NCI-H1436 treated with DMSO at 0.1 percent for 48 hours (cell line): ENCODE data around the gene TMEM134.
A peak's percentile ranks its signal among the peaks of the same experiment; 100 is the strongest.
"Not testable (repeated sequence)": the region's sequence is repeated elsewhere in the genome, so short reads cannot be mapped to it uniquely, and the experiment has no call there.

Experiments
- DNase-seq: peaks from one replicate; lab custom pipeline; 2025; lab: John Stamatoyannopoulos, UW

The TMEM134 gene

DNA sequence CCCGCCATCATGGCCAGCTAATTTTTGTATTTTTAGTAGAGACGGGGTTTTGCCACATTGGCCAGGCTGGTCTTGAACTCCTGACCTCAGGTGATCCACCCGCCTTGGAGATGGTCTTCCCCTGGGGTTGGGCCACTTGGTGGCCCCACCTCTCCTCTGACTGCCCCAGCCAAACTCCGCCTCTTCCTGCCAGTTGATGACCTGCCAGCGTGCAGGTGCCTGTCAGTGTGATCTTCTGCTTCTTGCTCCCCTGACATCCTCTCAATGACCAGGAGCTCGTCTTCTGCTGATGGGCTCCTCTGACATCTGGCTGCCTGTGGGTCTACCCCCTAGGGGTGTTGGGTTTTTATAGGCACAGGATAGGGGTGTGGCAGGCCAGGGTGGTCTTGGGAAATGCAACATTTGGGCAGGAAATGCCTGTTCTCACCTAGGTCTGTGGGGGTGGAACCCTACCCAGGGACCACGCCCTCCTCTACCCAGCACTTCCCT lies 16.9 kb upstream of the TMEM134 start:
- DNase-seq: not testable (repeated sequence)

DNA sequence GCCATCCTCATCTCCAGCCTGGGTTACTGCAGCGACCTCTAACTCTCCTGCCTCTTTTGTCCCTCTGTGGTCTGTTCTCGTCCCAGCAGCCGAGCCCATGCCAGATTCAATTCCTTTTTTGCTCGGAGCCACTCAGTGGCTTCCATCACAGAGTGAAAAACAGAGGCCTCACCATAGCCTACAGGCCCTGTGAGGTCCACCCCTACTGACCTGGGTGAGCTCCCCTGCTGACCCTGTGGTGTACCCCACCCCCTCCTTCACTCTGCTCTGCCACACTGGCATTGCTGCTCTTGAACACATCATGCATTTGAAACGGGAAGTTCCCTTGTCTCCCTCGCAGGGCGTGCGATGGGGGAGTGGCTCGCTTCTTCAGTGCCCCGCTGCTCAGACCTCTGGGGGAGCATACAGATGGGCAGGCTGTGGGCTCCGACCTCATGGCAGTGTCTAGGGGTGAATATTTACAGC lies 15.8 kb upstream of the TMEM134 start:
- no peak for DNase-seq

DNA sequence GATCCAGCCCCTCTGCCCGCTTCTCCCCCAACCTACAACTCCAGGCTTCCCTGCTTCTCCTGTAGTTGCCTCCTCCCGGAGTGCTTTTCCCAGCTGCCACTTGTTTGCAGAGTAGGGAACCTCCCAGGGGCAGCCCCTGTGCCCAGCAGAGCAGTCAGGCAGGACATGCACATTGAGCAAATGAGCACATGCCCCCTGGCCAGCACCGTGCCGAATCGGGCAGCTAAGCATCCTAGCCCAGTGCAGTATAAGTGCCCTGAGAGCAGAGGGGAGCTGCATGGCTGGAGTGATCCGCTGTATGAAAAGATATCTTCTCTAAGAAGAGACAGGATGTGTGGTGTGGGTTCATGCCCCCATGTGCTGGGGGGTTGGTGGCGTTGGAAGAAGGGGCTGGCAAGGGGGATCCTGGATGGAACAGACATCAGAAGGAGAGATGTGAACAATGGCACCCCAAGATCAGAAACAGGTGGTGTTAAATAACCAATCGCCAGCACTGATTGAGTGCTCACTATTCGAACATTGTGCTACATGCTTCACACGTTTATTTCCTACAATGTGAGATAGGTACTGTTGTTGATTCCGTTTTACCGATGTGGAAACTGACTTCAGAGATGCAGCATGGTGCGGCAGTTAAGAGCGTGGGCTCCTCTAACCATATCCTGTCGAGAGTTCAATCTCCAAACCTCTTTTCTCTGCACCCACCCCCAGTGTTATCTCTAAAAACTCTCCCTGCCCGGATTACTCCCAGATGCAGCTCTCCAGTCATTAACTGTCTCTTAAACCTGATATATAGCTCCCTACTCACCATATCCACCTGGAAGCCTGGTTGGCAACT lies 15.0 kb upstream of the TMEM134 start:
- no peak for DNase-seq

DNA sequence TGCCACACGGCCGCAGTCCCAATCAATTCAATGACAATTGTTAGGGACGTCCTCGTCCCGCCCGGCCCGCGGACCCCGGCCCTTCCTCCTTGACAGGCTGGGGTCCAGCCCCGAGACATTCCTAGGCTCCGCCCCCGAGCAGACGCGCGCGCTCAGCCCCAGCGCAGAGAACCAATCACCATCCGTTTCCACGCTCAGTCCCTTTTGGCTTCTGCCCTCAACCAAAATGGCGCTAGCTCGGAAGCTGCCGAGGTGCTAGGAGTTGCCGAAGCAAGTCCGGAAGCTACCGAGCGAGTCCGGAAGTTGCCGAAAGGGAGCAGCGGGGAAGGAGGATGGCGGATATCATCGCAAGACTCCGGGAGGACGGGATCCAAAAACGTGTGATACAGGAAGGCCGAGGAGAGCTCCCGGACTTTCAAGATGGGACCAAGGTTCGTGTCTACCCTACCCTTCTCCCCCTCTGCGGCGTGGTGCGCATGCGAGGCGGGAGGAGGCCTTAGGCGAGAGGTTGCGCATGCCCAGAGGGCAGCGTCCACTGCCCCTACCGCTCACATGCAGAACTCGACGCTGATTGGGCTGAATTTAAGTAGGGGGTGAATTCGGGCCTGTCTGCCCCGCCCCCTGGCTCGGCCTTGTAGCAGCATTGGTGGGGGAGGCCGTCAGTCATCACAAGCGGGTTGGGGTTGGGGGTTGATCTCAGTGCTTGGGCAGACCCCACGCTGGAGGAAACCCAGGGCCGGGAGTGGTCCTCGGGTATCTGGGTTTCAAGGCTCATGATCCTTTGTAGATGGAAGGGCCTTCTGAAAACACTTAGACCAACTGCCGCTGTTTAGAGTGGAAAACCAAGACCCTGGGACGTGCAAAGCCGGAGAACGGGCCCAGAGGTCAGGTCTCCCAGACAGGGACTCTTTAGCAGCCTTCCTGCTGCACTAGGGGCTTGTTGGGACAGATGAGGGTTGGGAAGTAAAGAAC lies 14.1 kb upstream of the TMEM134 start, which contains the start of gene AIP:
Gene AIP, plus strand, starts transcription at position 200 of the 972 bp plus-strand sequence. Its CDS starts 133 bp downstream, at position 333.
- DNase-seq: peak; percentile 80

DNA sequence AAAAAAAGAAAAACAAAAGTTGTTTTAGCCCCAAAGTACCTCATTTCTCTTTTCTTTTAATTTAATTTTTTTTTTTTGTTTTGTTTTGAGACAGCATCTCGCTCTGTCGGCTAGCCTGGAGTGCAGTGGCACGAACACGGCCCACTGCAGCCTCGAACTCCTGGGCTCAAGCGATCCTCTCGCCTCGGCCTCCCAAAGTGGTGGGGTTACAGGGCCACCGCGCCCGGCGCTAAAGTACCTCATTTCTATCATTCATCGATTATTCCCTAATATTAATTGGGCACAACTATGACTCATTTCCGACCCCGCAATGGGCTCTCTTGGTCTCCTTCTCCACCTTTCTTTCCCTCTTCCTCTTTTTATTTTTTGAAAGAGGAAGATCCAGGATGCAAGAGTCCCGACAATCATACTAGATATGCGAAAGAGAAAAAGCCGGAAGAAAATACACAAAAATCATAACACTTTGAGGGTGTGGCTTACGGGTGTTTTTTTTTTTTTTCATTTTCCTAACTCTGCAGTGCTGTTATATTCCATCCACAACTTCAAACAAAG lies 13.3 kb upstream of the TMEM134 start:
- no peak for DNase-seq

DNA sequence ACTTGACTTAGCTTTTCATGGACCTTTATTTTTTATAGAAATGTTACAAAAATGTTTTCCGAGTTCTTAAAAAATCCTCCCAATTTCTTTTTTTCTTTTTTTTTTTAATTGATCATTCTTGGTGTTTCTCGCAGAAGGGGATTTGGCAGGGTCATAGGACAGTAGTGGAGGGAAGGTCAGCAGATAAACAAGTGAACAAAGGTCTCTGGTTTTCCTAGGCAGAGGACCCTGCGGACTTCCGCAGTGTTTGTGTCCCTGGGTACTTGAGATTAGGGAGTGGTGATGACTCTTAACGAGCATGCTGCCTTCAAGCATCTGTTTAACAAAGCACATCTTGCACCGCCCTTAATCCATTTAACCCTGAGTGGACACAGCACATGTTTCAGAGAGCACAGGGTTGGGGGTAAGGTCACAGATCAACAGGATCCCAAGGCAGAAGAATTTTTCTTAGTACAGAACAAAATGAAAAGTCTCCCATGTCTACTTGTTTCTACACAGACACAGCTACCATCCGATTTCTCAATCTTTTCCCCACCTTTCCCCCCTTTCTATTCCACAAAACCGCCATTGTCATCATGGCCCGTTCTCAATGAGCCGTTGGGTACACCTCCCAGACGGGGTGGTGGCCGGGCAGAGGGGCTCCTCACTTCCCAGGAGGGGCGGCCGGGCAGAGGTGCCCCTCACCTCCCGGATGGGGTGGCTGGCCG lies 8.4 kb upstream of the TMEM134 start:
- DNase-seq: not testable (repeated sequence)

DNA sequence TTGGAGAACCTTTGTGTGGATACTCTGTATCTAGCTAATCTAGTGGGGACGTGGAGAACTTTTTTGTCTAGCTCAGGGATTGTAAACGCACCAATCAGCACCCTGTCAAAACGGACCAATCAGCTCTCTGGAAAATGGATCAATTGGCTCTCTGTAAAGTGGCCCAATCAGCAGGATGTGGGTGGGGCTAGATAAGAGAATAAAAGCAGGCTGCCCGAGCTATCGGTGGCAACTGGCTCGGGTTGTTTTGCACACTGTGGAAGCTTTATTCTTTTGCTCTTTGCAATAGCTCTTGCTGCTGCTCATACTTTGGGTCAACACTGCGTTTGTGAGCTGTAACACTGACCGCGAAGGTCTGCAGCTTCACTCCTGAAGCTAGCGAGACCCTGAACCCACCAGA lies 7.6 kb upstream of the TMEM134 start:
- not testable (repeated sequence) for DNase-seq

DNA sequence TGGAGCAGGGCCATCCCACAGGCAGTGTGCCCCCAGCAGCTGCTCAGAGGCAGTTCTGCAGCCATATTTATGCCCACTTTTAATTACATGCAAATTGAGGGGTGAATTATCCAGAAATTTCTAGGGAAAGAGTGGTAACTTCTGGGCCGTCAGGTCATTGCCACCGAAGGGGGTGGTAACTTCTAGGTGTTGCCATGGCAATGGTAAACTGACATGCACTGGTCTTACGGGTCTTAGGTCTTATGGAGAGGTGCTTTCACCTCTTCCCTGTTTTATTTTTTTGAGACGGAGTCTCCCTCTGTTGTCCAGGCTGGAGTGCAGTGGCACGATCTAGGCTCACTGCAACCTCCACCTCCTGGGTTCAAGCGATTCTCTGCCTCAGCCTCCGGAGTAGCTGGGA lies 3.8 kb upstream of the TMEM134 start:
- DNase-seq: no peak

DNA sequence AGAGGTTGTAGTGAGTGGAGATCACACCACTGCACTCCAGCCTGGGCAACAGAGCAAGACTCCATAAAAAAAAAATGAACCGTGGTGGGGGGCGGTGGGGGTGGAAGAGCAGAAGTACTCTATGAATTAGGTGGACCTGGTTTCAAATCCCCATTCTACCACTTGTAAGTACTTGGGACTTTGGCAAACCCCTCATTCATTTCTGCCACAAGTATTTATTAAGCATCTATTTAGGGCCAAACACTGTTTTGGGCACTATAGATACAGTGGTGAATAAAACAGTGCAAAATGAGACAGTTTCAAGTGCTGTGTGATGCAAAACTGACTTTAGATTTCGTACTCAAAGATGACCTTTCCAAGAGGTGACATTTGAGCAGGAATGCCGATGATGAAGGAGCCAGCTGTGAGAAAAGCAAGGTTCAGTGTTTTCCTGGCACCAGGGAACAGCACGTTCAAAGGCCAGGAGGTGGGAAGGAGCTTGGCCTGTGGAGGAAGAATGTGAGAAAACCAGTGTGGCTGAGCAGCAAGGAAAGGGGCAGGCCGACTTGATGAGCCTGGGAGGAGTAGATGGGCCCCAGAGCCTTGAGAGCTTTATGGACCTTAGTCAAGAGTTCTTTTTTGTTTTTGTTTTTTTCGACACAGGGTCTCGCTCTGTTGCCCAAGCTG lies 1.4 kb upstream of the TMEM134 start:
- DNase-seq: no peak

DNA sequence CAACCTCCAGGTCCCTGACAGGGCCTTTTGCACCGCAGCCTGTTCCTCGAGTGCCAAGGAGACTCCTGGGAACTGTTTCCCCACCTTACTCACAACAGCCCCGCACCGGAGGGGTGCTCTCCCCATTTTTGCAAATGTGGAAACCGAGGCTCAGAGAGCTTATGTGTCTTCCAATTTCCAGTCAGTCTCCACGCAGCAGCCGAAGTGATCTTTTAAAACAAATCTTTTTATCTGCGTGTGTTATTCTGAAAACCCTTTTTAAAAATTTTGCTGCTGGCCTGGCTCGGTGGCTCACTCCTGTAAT lies 409 bp upstream of the TMEM134 start:
- DNase-seq: no peak

DNA sequence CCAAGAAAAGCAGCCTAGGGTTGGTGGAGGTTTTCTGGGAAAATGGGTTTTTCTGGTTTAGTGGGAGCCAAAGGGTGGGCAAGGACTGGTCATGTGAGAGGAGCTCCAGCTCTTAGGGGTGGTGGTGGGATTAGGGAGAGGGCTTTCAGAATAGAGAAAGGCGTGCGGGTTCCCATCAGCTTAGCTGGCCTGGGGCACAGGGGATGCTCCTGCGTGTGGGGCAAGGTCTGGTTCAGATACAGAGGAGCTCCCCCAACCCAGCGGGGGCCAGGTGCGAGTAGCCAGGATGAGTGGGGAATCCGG lies 644 bp downstream of the TMEM134 start:
- no peak for DNase-seq

DNA sequence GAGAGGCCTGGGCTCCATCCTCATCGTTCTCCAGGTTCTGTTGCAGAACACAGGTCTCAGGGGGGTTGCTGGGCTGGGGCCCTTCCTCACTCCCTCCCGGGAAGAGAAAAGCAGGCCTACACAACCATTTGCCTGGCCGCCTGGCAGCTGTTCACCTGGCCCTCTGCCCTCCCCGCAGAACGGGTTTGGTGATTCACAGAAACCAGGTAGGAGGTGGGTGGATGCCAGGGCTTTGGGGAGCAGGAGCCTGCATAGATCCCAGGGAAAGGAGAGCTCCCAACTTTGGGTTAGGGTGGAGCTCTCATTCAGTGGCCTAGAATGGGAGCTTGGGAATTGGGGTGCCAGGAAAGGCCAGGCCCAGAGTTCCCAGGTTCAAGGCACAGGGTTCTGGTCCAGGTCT lies 995 bp downstream of the TMEM134 start:
- no peak for DNase-seq

DNA sequence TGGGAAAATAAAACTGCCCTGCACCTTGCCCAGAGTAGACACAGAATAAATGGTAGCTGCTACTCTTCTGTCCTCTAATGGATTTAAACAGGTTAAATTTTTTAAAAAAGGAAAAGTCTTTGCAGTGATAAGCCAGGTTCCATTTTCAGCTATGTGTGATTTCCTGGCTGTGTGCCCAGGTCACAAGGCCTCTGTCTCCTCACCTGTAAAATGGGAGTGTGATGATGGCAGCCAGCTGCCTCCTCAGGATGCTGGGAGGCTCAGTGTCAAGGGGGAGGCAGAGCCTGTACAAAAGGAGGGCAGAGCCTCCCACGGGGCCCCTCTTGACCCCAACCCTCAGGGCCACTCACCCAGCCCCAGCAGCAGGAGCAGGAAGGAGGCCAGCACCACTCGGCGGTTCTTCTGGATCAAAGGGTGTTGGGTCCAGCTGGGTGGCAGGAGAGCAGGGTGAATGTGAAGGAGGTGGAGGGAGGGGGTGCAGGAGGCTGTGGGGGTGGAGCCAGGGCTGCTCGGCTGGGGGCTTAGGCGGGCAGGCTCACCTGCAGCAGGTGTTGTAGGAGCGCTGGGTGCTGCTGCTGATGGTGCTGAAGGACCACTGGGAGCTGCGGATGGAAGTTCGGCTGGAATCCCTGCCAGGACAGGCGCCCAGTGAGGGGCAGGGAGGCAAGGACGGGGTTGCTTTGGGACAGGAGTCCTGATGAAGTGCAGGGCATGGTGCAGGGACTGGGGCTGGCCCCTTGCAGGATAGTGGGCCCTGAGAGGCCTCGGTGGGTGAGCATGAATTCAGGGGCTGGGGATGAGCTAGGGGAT lies 1.9 kb downstream of the TMEM134 start:
- no peak for DNase-seq

DNA sequence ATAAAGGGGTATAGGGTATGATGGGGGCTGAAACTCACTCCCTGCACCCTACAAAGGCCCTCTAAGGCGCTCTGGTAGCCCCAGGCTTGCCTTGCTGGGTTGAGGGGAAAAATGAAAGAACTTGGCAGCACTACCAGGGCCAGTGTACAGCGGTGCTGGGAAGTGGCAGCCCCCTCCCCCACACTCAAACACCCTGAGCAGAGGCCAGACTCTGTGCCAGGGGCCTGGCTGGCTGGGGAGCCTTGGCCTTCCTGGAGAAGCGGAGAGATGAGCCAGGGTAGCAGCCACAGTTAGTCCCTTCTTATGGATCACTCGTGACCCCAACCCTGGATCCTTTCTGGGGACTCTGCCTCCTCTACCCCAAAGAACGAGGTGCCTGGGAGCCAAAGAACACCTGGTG lies 2.7 kb downstream of the TMEM134 start:
- no peak for DNase-seq

DNA sequence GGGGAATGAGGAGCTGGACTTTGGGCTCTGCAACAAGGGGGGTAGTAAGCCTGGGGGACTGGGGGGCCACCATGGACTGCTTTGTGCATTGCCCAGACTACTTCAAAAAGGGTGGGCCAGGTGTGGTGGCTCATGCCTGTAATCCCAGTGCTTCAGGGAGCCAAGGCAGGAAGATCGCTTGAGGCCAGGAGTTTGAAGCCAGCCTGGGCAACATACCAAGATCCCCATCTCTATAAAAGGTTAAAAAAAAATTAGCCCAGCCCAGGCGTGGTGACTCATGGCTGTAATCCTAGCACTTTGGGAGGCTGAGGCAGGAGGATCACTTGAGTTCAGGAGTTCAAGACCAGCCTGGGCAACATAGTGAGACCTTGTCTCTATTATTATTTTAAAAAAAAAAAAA lies 3.5 kb downstream of the TMEM134 start:
- not testable (repeated sequence) for DNase-seq

DNA sequence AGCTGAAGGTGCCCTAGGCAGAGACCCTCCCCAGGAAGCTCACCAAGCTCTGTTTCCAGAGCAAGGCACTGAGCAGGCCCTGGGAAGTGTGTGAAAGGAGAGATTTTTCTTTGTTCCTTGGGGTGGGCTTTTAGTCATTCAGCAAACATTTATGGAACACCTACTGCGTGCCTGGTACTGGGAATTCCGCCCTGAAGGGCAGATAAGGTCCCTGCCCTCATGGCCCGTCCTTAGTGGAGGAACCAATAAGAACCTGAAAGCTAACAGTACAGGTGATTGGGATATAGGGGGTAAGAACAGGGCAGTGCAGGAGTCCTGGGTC lies 3.9 kb downstream of the TMEM134 start:
- DNase-seq: no peak

DNA sequence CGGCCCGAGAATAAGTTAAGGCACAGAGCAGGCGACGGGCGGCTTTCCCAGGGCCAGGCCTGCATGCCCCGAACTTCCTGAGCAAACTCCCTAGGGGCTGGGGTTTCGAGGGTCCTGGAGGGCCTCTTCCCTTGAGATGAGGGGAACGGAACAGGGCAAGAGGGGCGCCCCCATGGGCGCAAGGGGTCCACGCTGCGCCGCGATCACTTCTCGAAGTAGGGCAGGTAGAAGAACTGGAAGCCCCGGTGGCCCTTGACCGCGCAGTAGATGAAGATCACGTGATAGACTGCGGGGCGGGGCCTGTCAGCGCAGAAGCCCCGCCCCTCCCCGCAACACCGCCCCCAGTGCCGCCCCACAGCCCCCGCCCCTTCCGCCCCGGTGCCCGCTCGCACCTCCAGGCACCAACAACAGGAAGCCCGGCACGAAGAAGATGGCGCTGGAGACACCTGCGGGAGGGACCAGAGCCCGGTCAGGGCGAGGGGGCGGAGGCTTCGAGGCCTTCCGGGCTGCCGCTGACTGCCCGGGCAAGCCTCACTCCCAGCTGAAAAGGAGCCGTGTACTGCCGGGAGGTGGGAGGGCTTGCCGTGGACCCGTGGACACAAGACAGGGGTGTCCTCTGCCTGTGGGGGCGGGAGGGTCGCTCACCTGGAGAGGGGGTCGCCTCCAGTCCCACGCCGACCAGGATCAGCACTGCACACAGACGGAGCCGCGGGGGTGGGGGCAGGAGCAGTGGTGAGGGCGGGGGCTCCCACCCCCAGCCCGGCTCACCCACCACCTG lies 4.5 kb downstream of the TMEM134 start:
- DNase-seq: peak; percentile 60

DNA sequence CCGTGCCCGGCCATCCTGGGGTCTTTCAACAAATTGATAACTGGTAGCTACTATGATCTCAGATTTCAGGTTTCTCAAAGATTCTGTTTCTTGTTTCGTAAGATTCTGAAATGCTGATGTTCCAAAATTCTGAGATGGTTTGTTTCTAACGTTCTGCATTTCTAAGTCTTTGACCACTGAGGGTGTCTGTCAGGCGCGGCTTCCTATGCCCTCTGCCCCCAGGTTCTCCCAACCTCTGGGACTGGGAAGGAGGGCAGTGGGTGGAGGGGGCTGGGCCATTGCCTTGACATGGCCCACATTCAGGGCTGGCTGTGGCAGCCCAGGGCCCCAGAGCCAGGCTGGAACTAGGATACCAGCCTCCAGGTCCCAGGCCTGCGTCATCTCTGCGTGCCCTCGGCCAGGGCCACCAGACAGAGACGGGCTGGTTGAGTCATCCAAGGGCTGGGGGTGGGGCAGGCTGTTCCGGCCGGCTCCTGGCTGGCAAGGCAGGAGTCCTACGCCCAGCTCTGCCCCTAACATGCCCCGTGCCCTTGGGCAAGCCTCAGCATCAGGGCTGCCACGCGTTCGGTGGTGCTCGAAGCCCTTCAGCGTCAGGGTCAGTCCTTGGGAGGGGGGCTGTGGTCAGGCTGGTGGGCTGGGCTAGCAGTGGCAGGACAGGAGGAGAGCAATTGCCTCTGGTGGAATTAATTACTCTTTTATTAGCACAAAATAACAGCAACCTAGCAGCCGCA lies 5.2 kb downstream of the TMEM134 start:
- DNase-seq: no peak

DNA sequence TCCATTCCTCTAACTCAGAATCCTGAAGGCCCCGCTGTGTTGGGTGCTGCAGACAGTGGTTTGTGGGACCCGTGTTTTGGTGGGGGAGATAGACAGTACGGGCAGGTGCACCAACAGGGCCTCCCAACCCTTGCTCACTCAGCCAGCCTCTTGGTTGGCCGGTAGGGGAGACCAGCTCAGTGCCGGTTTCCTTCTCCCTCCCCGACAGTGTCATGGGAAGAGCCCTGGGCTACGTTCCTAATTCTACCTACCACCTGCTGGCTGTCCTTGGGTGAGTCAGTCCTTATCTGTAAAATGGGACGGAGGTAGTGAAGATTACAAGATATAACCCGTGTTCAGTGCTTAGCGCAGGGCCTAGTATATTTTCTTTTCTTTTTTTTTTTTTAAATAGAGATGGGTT lies 5.9 kb downstream of the TMEM134 start:
- no peak for DNase-seq
